Measurements from ENCODE around the gene SLC26A2. TPM values are rescaled to one million over a fixed set of nuclear protein-coding genes. Genes with fewer than 3 reads are reported as not detected.
"Not testable (repeated sequence)": the region's sequence is repeated elsewhere in the genome, so short reads cannot be mapped to it uniquely, and the experiment has no call there.

The SLC26A2 gene
- polyA plus RNA-seq, 4 donors = 16.0 to 22.9 (median 20.4) TPM

DNA sequence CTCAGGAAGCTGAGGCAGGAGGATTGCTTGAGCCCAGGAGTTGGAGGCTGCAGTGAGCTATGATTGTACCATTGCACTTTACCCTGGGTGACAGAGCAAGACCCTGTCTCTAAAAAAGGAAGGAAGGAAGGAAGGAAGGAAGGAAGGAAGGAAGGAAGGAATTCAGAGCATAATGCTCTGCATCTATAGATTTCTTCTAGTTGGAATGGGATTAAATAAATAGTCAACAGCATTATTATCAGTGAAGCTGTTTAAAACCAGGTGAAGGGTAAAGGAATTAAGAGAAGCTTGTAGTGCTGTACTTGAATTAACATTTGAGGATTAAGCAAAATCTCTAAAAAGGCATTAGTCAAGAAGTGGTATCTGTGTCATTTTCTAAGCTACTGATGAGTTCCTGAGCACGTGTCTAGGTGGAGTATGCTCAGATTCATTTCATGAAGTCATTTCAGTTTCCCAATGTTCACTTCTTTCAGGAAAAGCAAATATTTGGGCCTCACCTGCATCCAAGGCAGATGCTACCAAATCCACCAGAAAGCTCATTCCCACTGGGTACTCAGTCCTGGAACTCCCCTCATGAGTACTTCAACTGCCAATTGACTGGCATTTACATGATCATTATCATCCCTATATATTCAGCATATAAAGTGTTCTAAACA is 24.4 kb upstream of the SLC26A2 start:
- DNase-seq (ENCODE audit: low read depth in 4 of 4, low spot score in 3 of 4) = no peak

DNA sequence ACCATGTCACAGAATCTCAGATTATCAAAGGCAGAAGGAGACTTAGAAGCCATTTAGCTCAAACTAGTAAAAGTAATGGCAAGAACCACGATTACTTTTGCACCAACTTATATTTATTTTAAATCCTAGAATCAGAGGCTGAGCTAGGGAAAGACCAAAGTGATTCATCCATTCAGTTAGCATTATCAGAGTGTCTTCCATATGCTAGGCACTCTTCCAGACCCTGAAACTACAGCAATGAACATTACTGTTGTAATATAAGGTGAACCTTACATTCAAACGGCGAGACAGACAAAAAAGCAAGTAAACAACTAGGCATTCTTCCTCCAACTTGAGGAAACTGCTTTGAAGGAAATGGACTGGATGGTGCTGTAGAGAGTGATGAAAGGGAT is 23.9 kb upstream of the SLC26A2 start:
- DNase-seq (ENCODE audit: low read depth in 4 of 4, low spot score in 3 of 4) = no peak

DNA sequence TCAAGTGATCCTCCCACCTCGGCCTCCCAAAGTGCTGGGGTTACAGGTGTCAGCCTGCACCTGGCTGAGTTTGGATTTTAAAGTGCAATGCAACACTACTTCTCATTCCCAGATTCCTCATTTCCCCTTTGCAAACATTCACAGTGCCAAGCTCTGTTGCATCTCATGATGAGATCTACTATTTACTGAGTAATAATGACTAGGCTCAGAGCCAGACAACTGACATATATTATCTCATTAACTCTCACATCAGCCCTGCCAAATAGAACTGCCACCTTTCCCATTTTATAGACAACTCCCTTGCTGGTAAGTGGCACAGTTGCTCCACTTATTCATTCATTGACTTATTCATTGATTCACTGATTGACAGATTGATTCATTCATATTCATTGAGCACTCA is 22.9 kb upstream of the SLC26A2 start:
- no peak for DNase-seq (ENCODE audit: low read depth in 4 of 4, low spot score in 3 of 4)

DNA sequence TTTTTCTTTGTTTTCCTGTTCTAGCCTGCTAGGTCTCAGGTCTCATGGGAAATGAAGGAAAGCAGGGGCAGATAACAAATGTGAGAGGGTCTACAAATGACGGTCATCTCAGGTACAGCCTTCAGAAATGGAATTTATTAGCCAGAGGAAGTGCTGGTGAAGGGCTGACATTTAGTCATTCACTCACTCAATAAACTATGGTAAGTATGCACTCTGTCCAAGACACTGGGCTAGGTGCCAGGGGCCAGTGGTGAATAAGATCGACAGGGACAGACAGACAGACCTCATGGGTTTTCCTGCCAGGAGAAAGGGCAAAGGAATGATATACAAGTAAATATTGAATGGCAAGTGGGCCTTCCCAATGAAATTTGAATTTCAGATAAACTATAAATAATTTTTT is 22.3 kb upstream of the SLC26A2 start:
- DNase-seq (ENCODE audit: low read depth in 4 of 4, low spot score in 3 of 4) = no peak

DNA sequence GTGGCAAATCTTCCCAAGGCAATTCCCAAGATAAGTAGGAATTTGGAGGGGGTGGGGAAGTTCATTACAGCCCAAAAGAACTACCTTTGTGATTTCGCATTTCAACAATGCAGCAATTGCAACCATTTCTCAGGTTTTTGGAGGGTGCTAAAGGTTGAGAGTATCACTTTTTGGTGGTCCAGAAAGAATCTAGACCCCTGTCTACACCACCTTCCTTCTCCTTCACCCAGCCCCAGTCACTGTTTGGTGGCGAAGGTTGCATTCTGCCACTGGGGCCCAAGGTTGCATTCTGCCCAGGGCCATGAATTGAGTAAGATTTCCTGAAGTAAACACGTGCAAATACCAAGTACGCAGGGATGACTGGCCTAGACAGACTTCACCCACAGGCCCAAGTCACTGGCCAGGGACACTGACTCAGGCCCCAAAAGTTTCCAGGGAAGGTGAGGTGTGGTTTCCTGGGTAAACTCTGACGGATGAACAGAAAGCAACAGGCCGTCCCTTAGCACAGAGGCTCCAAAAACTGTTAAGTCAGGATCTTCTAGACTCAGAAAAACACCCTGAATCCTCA is 21.7 kb upstream of the SLC26A2 start:
- no peak for DNase-seq (ENCODE audit: low read depth in 4 of 4, low spot score in 3 of 4)

DNA sequence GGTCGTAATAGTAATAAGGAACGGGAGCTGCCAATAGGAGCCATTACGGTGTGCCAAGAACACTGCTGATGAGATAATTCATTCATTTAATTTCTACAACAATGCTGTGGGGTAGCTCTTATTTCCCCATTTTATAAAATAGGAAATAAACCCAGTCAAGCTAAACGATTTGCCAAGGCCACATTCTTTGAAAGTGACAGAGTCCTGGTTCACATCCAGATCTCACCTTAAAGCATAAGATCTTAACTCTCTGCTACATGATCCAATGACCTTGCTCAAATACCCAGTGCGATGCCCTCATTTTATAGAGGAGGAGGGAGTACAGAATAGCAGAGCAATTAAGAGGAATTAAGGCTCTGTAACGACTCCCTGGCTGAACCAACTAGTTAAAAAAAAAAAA is 21.0 kb upstream of the SLC26A2 start:
- no peak for DNase-seq (ENCODE audit: low read depth in 4 of 4, low spot score in 3 of 4)

DNA sequence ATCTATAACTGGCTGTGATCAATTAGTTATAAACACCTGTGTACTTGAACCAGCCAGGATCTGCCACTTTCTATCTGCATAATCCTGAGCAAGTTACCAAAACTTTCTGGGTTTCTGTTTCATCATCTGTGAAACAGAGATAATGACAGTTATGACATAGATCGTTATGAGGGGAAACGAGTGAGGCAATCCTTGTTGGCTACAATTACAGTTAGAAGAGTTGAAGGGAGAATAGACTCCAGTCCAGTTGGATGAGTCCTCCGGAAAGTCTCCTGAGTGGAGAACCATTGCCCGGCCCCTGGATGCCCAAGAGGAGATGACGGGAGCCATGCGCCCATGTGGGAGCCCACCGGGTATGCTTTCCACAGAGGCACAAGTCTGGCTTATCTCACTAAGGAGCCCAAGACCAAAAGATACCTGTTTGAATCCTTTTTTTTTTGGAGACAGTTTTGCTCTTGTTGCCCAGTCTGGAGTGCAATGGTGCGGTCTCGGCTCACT is 20.4 kb upstream of the SLC26A2 start:
- no peak for DNase-seq (ENCODE audit: low read depth in 4 of 4, low spot score in 3 of 4)

DNA sequence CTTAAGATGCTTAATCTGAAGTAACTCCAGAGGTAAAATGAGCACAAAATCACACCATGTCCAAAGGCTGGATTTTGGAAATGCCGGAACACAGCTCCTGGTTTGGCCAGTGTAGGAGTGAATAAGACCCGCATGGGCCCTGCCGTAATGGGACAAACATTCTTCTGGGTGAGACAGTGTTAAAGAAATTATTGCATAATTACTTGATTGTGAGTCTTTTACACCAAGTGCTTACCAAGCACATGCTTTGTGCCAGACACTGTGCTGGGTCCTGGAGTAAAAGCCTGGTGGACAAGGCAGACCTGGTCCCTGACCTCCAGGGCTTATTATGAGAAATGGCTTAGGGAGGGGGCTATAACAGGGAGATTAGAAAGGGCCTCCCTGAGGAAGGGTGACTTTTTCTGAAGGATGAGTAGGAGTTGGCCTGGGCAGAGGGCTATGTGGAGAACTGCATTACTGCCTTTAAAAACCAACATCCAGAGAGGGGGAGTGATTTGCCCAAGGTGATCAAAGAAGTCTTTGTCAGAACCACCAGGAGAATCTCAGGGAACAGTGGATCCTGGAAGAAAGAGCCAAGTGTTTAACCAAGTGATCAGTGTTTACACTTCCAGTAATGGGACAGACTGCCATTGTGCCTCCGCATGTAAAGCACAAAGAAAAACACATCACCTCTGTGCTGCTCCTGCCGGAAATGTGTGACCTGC is 19.5 kb upstream of the SLC26A2 start:
- no peak for DNase-seq (ENCODE audit: low read depth in 4 of 4, low spot score in 3 of 4)

DNA sequence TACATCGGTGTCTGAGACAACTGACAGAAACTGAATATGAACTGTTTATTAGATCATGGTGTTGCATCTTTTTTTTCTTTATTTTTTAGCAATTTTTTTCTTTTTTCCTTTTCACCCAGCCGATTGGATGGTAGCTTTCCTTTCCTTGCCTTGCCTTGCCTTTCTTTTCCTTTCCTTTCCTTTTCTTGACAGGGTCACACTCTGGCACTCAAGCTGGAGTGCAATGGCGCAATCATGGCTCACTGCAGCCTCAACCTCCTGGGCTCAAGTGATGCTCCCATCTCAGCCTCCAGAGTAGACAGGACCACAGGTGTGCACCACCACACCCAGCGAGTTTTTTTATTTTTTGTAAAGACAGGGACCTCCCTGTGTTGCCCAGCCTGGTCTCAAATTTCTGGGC is 18.8 kb upstream of the SLC26A2 start:
- DNase-seq (ENCODE audit: low read depth in 4 of 4, low spot score in 3 of 4) = no peak

DNA sequence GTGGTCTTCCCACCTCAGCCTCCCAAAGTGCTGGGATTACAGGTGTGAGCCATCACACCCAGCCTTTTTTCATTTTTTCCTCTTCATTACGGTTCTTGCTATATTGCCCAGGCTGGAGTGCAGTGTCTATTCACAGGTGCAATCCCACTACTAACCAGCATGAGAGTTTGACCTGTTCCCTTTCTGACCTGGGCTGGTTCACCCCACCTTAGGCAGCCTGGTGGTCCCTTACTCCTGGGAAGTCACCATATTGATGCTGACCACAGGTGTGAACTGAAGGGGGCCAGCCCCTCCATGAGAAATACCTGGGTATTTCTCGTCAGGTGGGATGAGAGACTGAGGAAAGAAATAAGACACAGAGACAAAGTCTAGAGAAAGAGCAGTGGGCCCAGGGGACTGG is 18.4 kb upstream of the SLC26A2 start:
- no peak for DNase-seq (ENCODE audit: low read depth in 4 of 4, low spot score in 3 of 4)

DNA sequence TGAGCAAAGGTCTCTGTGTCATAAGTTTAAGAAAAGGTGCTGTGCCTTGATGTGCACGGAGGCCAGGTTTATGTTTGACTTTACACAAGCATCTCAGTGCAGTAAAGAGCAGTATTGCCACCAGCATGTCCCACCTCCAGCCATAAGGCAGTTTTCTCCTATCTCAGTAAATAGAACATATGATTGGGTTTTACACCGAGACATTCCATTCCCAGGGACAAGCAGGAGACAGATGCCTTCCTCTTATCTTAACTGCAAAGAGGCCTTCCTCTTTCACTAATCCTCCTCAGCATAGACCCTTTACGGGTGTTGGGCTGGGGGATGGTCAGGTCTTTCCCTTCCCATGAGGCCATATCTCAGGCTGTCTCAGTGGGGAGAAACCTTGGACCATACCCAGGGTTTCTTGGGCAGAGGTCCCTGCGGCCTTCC is 17.8 kb upstream of the SLC26A2 start:
- DNase-seq (ENCODE audit: low read depth in 4 of 4, low spot score in 3 of 4) = not testable (repeated sequence)

DNA sequence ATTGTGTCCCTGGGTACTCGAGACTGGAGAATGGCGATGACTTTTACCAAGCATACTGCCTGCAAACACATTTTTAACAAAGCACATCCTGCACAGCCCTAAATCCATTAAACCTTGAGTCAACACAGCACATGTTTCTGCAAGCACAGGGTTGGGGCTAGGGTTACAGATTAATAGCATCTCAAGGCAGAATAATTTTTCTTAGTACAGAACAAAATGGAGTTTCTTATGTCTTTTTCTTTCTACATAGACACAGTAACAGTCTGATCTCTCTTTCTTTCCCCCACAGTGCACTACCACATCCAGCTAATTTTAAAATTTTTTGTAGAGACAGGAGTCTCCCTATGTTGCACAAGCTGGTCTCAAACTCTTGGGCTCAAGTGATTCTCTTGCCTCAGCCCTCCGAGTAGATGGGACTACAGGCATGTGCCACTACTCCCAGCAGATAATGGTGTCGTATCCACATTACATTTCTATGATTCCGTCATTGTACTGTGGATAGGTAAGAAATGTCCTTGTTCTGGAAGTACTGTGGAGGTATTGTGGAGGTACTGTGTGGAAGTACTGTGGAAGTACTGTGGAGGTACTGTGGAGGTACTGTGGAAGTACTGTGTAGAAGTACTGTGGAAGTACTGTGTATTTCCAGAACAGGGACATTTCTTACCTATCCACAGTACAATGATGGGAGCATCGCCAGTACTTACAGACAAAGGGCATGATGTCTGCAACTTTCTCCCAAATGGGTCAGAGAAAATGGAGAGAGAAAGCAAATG is 17.2 kb upstream of the SLC26A2 start:
- DNase-seq (ENCODE audit: low read depth in 4 of 4, low spot score in 3 of 4) = not testable (repeated sequence)

DNA sequence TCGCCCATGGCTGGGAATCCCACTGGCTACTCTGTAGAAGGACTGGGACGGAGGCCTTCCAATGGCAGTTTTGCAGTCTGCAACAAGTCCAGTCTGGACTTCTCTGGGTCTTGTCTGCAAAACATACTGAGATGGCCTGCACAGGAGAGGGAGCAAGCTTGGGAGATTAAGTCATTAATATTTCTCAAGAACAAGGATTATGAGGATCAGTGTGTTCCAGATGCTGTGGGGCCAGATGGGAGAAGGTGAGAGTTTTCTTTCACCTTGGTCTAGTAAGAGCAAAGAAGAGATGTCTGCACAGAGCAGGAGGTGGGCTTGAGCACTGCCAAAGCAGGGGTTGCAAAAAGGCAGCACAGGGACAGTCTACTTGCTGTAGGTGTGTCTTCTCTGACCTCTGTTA is 15.9 kb upstream of the SLC26A2 start, which contains the start of gene PDE6A:
Gene PDE6A, minus strand, starts transcription at position 128 of the 400 bp plus-strand sequence. Its CDS starts 120 bp downstream, at position 8.
- no peak for DNase-seq (ENCODE audit: low read depth in 4 of 4, low spot score in 3 of 4)

DNA sequence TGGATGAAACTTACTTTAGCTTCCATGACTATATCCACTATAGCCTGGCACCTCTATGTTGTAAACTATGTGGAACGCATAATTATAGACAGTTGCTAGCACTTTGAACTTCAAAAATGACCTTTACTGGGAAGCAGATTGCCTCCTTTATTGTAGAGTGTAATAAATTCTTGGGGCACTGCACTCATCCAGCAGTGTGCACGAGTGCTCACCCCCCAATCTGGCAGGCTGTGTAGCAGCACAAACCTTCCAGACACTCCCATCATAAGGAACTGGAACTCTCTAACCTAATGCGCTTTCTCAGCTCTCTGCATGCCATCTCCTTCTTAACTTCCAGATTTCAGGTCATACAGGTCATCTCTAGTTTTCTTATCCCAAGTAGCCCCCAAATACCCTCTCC is 14.4 kb upstream of the SLC26A2 start:
- no peak for DNase-seq (ENCODE audit: low read depth in 4 of 4, low spot score in 3 of 4)

DNA sequence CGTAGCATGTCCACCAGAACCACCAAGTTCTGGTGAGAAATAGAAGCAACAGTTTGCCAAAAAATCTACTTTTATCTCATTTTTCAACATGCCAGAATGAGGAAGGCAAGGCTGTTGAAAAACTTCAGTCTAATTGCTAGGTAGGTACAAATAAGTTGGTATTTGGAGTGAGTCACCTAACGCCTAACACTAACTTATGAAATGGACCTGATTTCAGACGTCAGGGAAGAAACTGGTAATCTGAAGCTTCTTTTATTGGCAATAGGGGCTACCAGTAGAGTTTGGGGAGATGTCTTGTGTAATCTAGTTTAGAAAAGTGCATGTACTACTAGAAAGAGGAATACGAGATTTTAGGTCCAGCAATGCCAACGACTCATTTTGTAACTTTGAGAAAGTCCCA is 11.6 kb upstream of the SLC26A2 start:
- DNase-seq (ENCODE audit: low read depth in 4 of 4, low spot score in 3 of 4) = no peak

DNA sequence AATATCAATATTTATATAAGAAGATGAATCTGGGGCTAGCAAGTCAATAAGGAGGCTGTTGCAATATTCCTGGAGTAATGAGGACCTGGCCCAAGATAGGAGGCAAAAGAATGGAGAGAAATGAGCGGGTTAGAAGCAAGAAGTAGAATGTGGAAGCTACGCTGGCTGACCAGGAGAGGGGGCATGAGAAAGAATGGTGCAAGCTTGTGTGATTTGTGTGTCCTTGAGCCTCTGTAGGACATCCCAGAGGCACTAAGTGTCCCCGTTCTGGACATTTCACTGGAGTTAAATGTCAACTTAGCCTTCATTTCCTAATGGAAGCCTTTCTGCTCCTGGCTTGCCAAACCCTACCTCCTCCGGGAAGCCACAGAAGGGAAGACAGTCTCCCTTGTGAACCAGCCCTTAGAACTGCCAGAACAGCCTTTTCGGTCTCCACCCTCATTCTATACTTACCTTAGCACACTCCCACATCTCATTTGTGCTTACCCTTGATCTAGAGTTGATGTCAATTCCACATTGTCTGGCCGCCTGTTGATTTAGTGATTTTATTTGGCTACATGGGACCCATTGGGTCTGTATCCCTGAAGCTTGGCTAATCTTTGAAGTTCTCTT is 9.3 kb upstream of the SLC26A2 start:
- no peak for DNase-seq (ENCODE audit: low read depth in 4 of 4, low spot score in 3 of 4)

DNA sequence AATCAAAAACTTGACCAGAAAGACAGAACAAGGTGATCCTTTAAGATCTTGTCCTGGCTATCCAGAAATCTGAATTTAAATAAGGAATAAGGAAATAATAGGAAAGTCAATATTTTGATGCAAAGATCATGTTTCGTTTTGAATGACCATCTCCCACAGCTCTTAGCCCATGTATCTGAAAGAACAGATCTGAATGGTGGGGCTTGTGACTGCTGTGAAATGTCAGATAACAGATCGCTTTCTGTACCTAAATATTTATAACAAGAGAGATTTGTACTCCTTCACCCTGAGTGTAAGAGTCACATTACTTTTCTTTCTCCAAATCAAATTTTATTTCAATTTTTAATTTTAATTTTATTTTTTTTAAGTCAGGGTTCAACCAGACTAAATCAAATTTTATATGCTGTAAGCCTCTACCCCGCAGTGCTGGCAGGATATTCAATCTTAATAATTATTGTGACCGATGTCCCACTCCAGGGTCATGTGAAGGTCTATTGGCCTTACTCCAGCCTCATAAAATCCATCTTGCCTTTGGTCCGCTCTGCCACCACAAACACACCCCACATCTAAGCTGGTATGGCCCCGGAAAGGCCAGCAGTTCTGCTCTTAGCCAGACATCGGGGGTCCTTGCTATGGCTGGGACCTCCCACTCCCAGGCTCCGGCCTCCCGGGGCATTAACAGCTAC is 7.0 kb upstream of the SLC26A2 start:
- no peak for DNase-seq (ENCODE audit: low read depth in 4 of 4, low spot score in 3 of 4)

DNA sequence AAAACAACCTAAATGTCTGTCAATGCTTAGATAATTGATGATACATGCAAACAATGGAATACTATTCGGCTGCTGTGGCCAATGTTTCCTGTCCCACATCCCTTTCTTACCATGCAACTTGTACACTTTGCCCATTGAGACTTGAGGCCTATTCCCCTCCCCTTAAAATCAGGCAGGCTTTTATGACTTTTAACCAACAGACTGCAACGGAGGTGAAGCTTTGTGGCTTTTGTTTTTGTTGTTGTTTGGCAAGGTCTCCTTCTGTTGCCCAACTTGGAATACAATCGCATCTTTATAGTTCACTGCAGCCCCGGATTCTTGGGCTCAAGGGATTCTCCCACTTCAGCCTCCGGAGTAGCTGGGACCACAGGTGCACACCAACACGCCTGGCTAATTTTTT is 5.8 kb upstream of the SLC26A2 start:
- no peak for DNase-seq (ENCODE audit: low read depth in 4 of 4, low spot score in 3 of 4)

DNA sequence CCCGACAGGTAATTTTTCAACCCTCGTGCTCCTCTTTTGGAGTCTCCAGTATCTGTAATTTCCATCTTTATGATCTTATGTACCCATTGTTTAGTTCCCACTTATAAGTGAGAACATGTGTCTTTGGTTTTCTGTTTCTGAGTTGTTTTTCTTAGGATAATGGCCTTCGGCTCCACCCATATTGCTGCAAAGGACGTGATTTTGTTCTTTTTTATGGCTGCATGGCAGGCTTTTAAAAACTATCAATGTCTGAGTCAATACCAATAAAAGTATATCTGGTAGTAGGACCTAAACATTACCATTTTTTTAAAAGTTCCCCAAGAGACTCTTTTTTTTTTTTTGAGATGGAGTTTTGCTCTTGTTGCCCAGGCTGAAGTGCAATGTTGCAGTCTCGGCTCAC is 3.9 kb upstream of the SLC26A2 start:
- no peak for DNase-seq (ENCODE audit: low read depth in 4 of 4, low spot score in 3 of 4)

DNA sequence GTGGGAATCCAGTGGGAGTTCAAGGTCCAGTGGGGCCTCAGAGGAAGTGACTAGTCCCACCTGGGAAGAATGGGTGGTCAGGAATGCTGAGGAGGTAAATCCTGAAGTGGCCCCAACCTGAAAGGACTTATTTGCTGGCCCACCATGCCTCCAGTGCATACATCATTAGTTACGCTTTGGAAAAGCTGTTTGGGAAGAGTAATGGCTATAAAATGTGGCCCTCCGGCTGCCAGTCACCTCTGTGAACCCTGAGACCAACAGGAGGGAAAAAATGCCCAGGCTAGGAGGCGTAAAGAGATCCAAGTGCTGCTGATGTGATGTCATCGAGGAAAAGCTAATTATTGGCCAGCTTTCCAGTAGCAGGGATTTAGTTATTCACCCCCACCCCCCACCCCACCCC is 2.7 kb upstream of the SLC26A2 start:
- no peak for DNase-seq (ENCODE audit: low read depth in 4 of 4, low spot score in 3 of 4)
